Mesothelial cell of epicardium (in vitro differentiated cells): ENCODE results near the gene PAXX. TPM values are rescaled to one million over a fixed set of nuclear protein-coding genes. Genes with fewer than 3 reads are reported as not detected.

Source experiments
- DNase-seq, 2 experiments: peaks; one replicate each; pipeline ENCODE4 v3.0.0; 2021; ENCODE audit warnings: low spot score in 2 of 2; ENCODE audit not compliant: unreplicated experiment in 2 of 2
- H3K27ac Mint-ChIP-seq: 2 replicates; pipeline ENCODE4 v1.8.0; 2021; ENCODE audit warnings: mixed read lengths
- H3K27me3 Mint-ChIP-seq: 2 replicates; pipeline ENCODE4 v1.8.0; 2021; ENCODE audit warnings: low read depth, mixed read lengths
- H3K36me3 Mint-ChIP-seq: 2 replicates; pipeline ENCODE4 v1.8.0; 2021; ENCODE audit warnings: mixed read lengths
- H3K4me1 Mint-ChIP-seq: 2 replicates; pipeline ENCODE4 v1.8.0; 2021; ENCODE audit warnings: mixed read lengths
- H3K4me3 Mint-ChIP-seq: 2 replicates; pipeline ENCODE4 v1.8.0; 2021; ENCODE audit warnings: mild to moderate bottlenecking, moderate library complexity, mixed read lengths
- H3K9me3 Mint-ChIP-seq: 2 replicates; pipeline ENCODE4 v1.8.0; 2021; ENCODE audit warnings: mixed read lengths
- total RNA-seq: library from RNA; stranded (reverse); gene quantifications from 3 replicates; pipeline ENCODE4 v1.2.1, GENCODE V29; 2021
- TF ChIP-seq, protein P1 (sequence below): fragments of 200-600 bp; sonication (generic); IDR thresholded peaks from one replicate; pipeline ENCODE4 v1.5.0; 2021; ENCODE audit warnings: antibody characterized with exemption; ENCODE audit not compliant: unreplicated experiment

PAXX gene
- total RNA-seq, 1 donor from 2014 or later, result 53.1 TPM

- Mint-ChIP-seq H3K4me3 (no peak overlapping the region), H3K4me1 (no peaks in the 10 kb centered on the region), H3K9me3 (no peaks in the 10 kb centered on the region), H3K27me3 (peaks cover 2% of the 10 kb centered on the region), H3K27ac (no peak overlapping the region), H3K36me3 (no peaks in the 10 kb centered on the region)
- TF ChIP-seq, protein P1, sequence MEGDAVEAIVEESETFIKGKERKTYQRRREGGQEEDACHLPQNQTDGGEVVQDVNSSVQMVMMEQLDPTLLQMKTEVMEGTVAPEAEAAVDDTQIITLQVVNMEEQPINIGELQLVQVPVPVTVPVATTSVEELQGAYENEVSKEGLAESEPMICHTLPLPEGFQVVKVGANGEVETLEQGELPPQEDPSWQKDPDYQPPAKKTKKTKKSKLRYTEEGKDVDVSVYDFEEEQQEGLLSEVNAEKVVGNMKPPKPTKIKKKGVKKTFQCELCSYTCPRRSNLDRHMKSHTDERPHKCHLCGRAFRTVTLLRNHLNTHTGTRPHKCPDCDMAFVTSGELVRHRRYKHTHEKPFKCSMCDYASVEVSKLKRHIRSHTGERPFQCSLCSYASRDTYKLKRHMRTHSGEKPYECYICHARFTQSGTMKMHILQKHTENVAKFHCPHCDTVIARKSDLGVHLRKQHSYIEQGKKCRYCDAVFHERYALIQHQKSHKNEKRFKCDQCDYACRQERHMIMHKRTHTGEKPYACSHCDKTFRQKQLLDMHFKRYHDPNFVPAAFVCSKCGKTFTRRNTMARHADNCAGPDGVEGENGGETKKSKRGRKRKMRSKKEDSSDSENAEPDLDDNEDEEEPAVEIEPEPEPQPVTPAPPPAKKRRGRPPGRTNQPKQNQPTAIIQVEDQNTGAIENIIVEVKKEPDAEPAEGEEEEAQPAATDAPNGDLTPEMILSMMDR, result no peak
- DNase-seq, result no peak
Observed at GRCh38 chr9:136983656-136984314, 8.4 kb upstream of the PAXX start.

DNA sequence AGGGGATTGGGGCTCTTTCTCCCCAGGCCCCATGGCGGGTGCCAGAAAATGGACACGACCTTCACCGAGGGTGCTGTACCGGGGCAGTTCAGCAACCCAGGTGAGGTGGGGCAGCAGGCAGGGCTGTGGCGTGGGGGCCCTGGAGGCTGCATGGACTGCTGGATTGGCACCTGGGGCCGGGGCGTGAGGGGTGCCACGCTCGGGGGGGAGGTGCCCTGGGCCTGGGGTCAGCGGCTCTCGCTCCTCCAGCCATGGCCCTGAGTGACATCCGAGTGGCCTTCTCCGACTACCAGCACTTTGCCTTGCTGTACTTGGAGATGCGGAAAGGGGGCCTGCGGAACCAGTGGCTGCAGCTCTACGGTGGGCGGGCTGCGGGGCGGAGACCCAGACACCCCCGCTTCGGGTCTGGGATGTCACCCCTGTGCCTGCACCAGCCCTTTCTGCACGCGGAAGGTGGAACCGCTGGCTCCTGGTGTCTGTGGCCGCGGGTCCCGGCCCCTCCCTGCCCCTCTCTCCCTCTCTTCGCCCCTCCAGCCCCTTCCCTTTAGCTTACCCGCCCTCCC lies 7.7 kb upstream of the PAXX start:
- TF ChIP-seq, protein P1, result no peak
- no peak for DNase-seq
- H3K9me3 Mint-ChIP-seq, result no peaks in the 10 kb centered on the region
- no peak overlapping the region for H3K27ac Mint-ChIP-seq
- peaks cover 2% of the 10 kb centered on the region for H3K27me3 Mint-ChIP-seq
- no peak overlapping the region for H3K4me3 Mint-ChIP-seq
- H3K36me3 Mint-ChIP-seq, result no peaks in the 10 kb centered on the region
- no peaks in the 10 kb centered on the region for H3K4me1 Mint-ChIP-seq

DNA sequence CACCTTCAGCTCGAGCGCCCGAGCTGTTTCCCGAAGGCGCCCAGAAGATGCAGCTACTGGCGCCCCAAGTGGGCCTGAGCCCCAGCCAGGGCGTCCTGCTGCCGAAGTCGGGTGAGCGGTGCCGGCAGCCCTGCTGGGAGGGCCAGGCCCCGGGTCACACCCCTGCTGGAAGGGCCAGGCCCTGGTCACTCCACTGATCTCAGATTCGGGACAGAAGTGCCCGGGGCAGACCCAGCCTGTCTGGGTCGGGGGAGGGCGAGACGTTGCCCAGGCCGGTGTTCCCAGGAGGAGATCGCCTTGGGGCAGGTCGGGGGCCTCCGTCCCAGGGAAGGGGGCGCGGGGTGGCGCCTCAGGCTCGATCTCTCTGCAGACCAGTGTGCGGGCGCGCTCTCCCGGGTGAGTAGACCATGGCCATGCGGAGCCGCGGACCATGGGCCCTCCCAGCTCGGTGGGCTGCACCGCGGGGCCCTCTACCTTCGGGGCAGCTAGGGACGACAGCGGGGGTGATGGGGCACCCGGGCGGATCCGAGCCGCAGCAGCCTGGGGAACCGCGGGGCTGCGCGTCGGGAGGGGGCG lies 7.1 kb upstream of the PAXX start:
- Mint-ChIP-seq H3K4me1 (peaks cover 3% of the 10 kb centered on the region), H3K36me3 (no peaks in the 10 kb centered on the region), H3K27me3 (peaks cover 3% of the 10 kb centered on the region), H3K9me3 (no peaks in the 10 kb centered on the region), H3K27ac (no peak overlapping the region), H3K4me3 (no peak overlapping the region)
- TF ChIP-seq, protein P1, result no peak
- no peak for DNase-seq

- Mint-ChIP-seq H3K36me3 (no peaks in the 10 kb centered on the region), H3K4me3 (no peak overlapping the region), H3K27me3 (peaks cover 4% of the 10 kb centered on the region), H3K4me1 (peaks cover 3% of the 10 kb centered on the region), H3K27ac (no peak overlapping the region), H3K9me3 (peaks cover 5% of the 10 kb centered on the region)
- DNase-seq, result no peak
- TF ChIP-seq, protein P1, result no peak
Observed at GRCh38 chr9:136985853-136986252, 6.4 kb upstream of the PAXX start.

DNA sequence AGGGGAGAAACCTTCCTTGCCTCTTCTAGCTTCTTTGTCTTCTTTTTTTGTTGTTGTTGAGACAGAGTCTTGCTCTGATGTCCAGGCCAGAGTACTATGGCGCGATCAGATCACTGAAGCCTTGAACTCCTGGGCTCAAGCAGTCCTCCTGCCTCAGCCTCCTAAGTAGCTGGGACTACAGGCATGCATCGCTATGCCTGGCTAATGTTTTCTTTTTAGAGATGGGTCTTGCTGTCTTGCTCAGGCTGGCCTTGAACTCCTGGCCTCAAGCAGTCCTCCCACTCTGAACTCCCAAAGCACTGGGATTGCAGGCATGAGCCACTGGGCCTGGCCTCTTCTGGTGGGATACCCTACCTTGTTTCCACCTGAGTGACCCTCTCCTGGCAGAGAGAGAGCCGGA lies 3.4 kb upstream of the PAXX start:
- Mint-ChIP-seq H3K27ac (no peak overlapping the region), H3K36me3 (no peaks in the 10 kb centered on the region), H3K4me3 (no peak overlapping the region), H3K4me1 (peaks cover 13% of the 10 kb centered on the region), H3K27me3 (peaks cover 3% of the 10 kb centered on the region), H3K9me3 (peaks cover 5% of the 10 kb centered on the region)
- TF ChIP-seq, protein P1, result no peak
- no peak for DNase-seq
